ENCODE measurements around the gene ATP1B2.

GRCh38 chr17:7701681-7702080, 51.0 kb downstream of the ATP1B2 start:
- no peak for TF ChIP-seq MYBL2 (IDR thresholded peaks at IDR 0.05; ENCODE audit: low read depth)
- no peak for TF ChIP-seq MYBL2 (CRISPR knock-in tag; IDR thresholded peaks at IDR 0.05; ENCODE audit: borderline replicate concordance)
- no peak for TF ChIP-seq NRF1 (conservative IDR thresholded peaks at IDR 0.05 in 1 of 2, IDR thresholded peaks at IDR 0.05 in 1 of 2)
- no peak for TF ChIP-seq HNRNPUL1 (IDR thresholded peaks at IDR 0.05; ENCODE audit: low read length)
- no peak for TF ChIP-seq EP300 (IDR thresholded peaks at IDR 0.05; ENCODE audit: low read length)
- TF ChIP-seq MEF2D (tag; conservative IDR thresholded peaks at IDR 0.05; ENCODE audit: low read depth), result no peak
- TF ChIP-seq USF1 (CRISPR knock-in tag; IDR thresholded peaks at IDR 0.05), result no peak
- no peak for TF ChIP-seq CTCF (IDR thresholded peaks at IDR 0.05 in 2 of 3, conservative IDR thresholded peaks at IDR 0.05 in 1 of 3; ENCODE audit: insufficient read depth in 2 of 3, low read depth in 1 of 3, low read length in 3 of 3)
